ENCODE measurements around the gene B4GAT1. TPM values are rescaled to one million over a fixed set of nuclear protein-coding genes. Genes with fewer than 3 reads are reported as not detected.

Gene B4GAT1
- total and polyA plus RNA-seq, 2 of the 4 experiments (the other 2 are of a cell fraction) = 10.6 to 18.4 TPM

DNA sequence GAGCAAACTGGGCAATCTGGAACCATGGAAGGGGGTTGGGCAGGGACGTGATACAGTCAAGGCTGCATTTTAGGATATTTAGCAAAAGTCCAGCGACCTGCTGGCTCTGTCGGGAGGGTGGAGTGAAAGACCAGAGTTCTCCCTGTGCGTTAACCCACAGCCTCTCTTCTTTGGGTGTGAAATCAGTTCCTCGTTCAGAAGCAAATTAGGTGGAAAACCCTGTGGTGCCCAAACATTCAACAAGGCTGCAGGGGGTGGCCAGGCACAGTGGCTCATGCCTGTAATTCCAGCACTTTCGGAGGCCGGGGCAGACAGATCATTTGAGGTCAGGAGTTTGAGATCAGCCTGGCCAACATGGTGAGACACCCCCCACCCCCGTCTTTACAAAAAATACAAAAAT is 49.8 kb downstream of the B4GAT1 start:
- no peak overlapping the region for H4K5ac ChIP-seq (ENCODE audit: low read depth, low read length)
- H3K27me3 ChIP-seq (ENCODE audit: control insufficient read depth, insufficient read depth, low read length) = peaks cover 36% of the 10 kb centered on the region
- no peak overlapping the region for H4K91ac ChIP-seq (ENCODE audit: insufficient read depth, low read depth, low read length)
- intact Hi-C loops (cut with micrococcal nuclease) = no loop called here
- no peaks in the 10 kb centered on the region for H3K4me1 ChIP-seq (ENCODE audit: control insufficient read depth, insufficient read depth, low read length)
- no peak overlapping the region for H2AK5ac ChIP-seq (ENCODE audit: low read depth, low read length)
- H3K9me1 ChIP-seq (ENCODE audit: insufficient read depth, low read length) = no peaks in the 10 kb centered on the region; the same call in 1 of the 2 replicates
- no peak overlapping the region for H2BK20ac ChIP-seq (ENCODE audit: low read depth, low read length)
- in situ Hi-C loops (cut with MboI; ENCODE audit: low sequenced_read_pairs) = no loop called here
- H3K56ac ChIP-seq (ENCODE audit: extremely low read depth, insufficient read depth, low read length) = no peak overlapping the region
- no peak for DNase-seq
- ChIA-PET POLR2A (ENCODE audit: unreplicated experiment) (no interaction called here), CTCF (interaction anchor here (0.7 to 1.4 kb wide), 2 partner anchors 14 to 15 kb away, joined by 3 to 4 read pairs; no protein-coding TSS in a partner anchor)
- H3K27ac ChIP-seq (ENCODE audit: insufficient read depth, low read length) = no peak overlapping the region
- H3K79me1 ChIP-seq (ENCODE audit: low read depth in 1 of 2, low read length in 2 of 2) = no peaks in the 10 kb centered on the region
- H3K4me3 ChIP-seq (ENCODE audit: insufficient read depth, low read depth, low read length) = no peak overlapping the region
- 10% methylated on average over 2 of the region's 8 CpGs; no CpG with 5 or more reads in 1 of the 2 experiments for WGBS, 2 experiments (ENCODE audit: extremely low coverage in 2 of 2, insufficient read length in 1 of 2)
- no peak overlapping the region for H2BK5ac ChIP-seq (ENCODE audit: low read depth, low read length, poor library complexity, severe bottlenecking)
- BruUV-seq (replicated peaks) = no TSS peak
- H4K8ac ChIP-seq (ENCODE audit: low read depth in 2 of 2, low read length in 2 of 2) = no peak overlapping the region
- H3K4me2 ChIP-seq (ENCODE audit: low read depth, low read length) = no peak overlapping the region
- no peak for TF ChIP-seq SMC3 (IDR thresholded peaks at IDR 0.05; ENCODE audit: low read depth, low read length)
- no peak for TF ChIP-seq CEBPB (IDR thresholded peaks at IDR 0.05; ENCODE audit: low read depth, low read length)
- no peak for TF ChIP-seq RCOR1 (IDR thresholded peaks at IDR 0.05; ENCODE audit: insufficient replicate concordance, low read length)
- TF ChIP-seq NFE2L2 (IDR thresholded peaks at IDR 0.05; ENCODE audit: low read depth, low read length) = no peak
- TF ChIP-seq, protein P1, sequence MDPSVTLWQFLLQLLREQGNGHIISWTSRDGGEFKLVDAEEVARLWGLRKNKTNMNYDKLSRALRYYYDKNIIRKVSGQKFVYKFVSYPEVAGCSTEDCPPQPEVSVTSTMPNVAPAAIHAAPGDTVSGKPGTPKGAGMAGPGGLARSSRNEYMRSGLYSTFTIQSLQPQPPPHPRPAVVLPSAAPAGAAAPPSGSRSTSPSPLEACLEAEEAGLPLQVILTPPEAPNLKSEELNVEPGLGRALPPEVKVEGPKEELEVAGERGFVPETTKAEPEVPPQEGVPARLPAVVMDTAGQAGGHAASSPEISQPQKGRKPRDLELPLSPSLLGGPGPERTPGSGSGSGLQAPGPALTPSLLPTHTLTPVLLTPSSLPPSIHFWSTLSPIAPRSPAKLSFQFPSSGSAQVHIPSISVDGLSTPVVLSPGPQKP (IDR thresholded peaks at IDR 0.05; ENCODE audit: borderline replicate concordance, low read depth, low read length) = no peak
- no peak for TF ChIP-seq FOS (IDR thresholded peaks at IDR 0.05; ENCODE audit: low read depth, low read length)
- TF ChIP-seq MAZ (IDR thresholded peaks at IDR 0.05; ENCODE audit: borderline replicate concordance, low read depth, low read length) = no peak
- TF ChIP-seq, protein P2, sequence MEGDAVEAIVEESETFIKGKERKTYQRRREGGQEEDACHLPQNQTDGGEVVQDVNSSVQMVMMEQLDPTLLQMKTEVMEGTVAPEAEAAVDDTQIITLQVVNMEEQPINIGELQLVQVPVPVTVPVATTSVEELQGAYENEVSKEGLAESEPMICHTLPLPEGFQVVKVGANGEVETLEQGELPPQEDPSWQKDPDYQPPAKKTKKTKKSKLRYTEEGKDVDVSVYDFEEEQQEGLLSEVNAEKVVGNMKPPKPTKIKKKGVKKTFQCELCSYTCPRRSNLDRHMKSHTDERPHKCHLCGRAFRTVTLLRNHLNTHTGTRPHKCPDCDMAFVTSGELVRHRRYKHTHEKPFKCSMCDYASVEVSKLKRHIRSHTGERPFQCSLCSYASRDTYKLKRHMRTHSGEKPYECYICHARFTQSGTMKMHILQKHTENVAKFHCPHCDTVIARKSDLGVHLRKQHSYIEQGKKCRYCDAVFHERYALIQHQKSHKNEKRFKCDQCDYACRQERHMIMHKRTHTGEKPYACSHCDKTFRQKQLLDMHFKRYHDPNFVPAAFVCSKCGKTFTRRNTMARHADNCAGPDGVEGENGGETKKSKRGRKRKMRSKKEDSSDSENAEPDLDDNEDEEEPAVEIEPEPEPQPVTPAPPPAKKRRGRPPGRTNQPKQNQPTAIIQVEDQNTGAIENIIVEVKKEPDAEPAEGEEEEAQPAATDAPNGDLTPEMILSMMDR (conservative IDR thresholded peaks at IDR 0.05; ENCODE audit: low read depth, low read length) = no peak
- no peak for TF ChIP-seq BHLHE40 (IDR thresholded peaks at IDR 0.05; ENCODE audit: low read depth, low read length)
- TF ChIP-seq MXI1 (IDR thresholded peaks at IDR 0.05; ENCODE audit: borderline replicate concordance, low read depth, low read length) = no peak
- TF ChIP-seq RFX5 (IDR thresholded peaks at IDR 0.05; ENCODE audit: low read depth, low read length) = no peak
- TF ChIP-seq, protein P3, sequence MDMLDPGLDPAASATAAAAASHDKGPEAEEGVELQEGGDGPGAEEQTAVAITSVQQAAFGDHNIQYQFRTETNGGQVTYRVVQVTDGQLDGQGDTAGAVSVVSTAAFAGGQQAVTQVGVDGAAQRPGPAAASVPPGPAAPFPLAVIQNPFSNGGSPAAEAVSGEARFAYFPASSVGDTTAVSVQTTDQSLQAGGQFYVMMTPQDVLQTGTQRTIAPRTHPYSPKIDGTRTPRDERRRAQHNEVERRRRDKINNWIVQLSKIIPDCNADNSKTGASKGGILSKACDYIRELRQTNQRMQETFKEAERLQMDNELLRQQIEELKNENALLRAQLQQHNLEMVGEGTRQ (IDR thresholded peaks at IDR 0.05; ENCODE audit: low read depth, low read length) = no peak
- no peak for TF ChIP-seq MAFK (IDR thresholded peaks at IDR 0.05; ENCODE audit: low read depth, low read length)
- no peak for TF ChIP-seq POLR2A (IDR thresholded peaks at IDR 0.05; ENCODE audit: low read depth, low read length)
- TF ChIP-seq CHD1 (IDR thresholded peaks at IDR 0.05; ENCODE audit: low read depth, low read length) = no peak
- no peak for TF ChIP-seq RAD21 (IDR thresholded peaks at IDR 0.05; ENCODE audit: low read length)
- H2AFZ ChIP-seq (replicated peaks; ENCODE audit: low read length, poor library complexity) = no peak overlapping the region
- dilution Hi-C loops (cut with HindIII; ENCODE audit: low sequenced_read_pairs, unreplicated experiment) = no loop called here
- no peak overlapping the region for H3K14ac ChIP-seq (replicated peaks; ENCODE audit: low read depth, low read length)
- H3K9me3 ChIP-seq (ENCODE audit: control insufficient read depth, insufficient read depth, low read length) = no peaks in the 10 kb centered on the region
- no peak overlapping the region for H3K18ac ChIP-seq (ENCODE audit: low read depth, low read length)
- H2BK120ac ChIP-seq (ENCODE audit: low read depth, low read length) = no peak overlapping the region
- no peak overlapping the region for H3K4ac ChIP-seq (ENCODE audit: low read depth, low read length)
- no peaks in the 10 kb centered on the region for H4K20me1 ChIP-seq (ENCODE audit: insufficient read depth, low read length)
- H2BK15ac ChIP-seq (ENCODE audit: low read depth, low read length) = no peak overlapping the region
- no peak for ATAC-seq (ENCODE audit: low read depth)
- no peak overlapping the region for H2AK9ac ChIP-seq (replicated peaks; ENCODE audit: low read depth, low read length, poor library complexity)
- H3K36me3 ChIP-seq (ENCODE audit: control insufficient read depth, insufficient read depth, low read length) = no peaks in the 10 kb centered on the region
- no peak overlapping the region for H3K9ac ChIP-seq (ENCODE audit: low read depth, low read length)
- H3K23ac ChIP-seq (ENCODE audit: low read depth, low read length) = no peak overlapping the region; the same call in 1 of the 2 replicates
